ENCODE measurements around the gene UBE3C. TPM values are rescaled to one million over a fixed set of nuclear protein-coding genes. Genes with fewer than 3 reads are reported as not detected.

Gene UBE3C
- total and polyA plus RNA-seq, 2 of the 13 experiments (the other 11 are each of a cell fraction or from before 2014, with no cell fraction given): 27.0 to 48.2 TPM

DNA sequence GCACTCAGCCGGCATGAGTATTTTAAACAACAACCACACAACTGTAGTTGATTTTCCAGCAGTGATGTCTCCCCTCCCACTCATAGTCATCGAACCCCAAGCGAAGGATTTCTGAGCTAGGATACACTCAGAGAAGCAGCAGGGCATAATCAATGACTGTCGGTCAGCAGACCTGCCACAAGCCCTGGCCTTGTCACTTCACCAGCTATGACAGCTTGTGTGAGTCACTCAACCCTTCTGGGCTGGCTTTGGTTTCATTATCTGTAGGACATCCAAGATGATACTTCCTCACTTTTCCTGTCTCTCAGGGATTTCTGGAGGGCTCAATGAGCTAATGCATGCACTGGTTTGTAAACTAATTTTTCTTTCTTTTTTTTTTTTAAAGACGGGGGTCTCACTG lies 22.0 kb upstream of the UBE3C start:
- Histone ChIP-seq H3K9ac (ENCODE audit: insufficient read depth, low read depth, low read length) (no peak overlapping the region), H4K20me1 (ENCODE audit: insufficient read depth, low read length) (no peaks in the 10 kb centered on the region), H3K4me1 (ENCODE audit: insufficient read depth, low read length) (no peaks in the 10 kb centered on the region), H3K27me3 (ENCODE audit: control insufficient read depth in 1 of 2, insufficient read depth in 2 of 2, low read length in 2 of 2) (peaks cover 3 to 34% of the 10 kb centered on the region in 2 experiments; a peak in 3 of 5 replicates), H3K79me2 (ENCODE audit: insufficient read depth, low read length) (no peaks in the 10 kb centered on the region), H2AFZ (ENCODE audit: low read length) (no peak overlapping the region), H3K27ac (ENCODE audit: extremely low read length, insufficient read depth, low read length) (no peak overlapping the region), H3K4me3 (replicated peaks in 1 of 3; ENCODE audit: insufficient read depth in 1 of 3, low read depth in 2 of 3, low read length in 3 of 3) (no peak overlapping the region), H3K36me3 (replicated peaks in 1 of 2; ENCODE audit: control insufficient read depth in 1 of 2, insufficient read depth in 2 of 2, low read length in 2 of 2) (no peaks in the 10 kb centered on the region), H3K9me3 (ENCODE audit: low read length) (no peaks in the 10 kb centered on the region), H3K4me2 (ENCODE audit: low read depth, low read length) (peak overlapping the region; percentile 32; the same call in 1 of the 2 replicates)
- FAIRE-seq (no peak), ATAC-seq (peak; percentile 60; the same call in 2 of the 3 replicates), DNase-seq (ENCODE audit: low spot score) (no peak)
- in situ Hi-C loops (cut with HindIII; ENCODE audit: extremely low pct_ligation_motif_present, low pct_unique_long_range_greater_than_20kb): no loop called here
- ChIA-PET CTCF (ENCODE audit: low intra/inter-chr PET ratio, low total read pairs) (no interaction called here), POLR2A (no interaction called here)
- intact Hi-C loops (cut with micrococcal nuclease; ENCODE audit: unreplicated experiment): no loop called here
- no TSS peak for BruUV-seq (replicated peaks)
- TF ChIP-seq FOSL2 (CRISPR knock-in tag; IDR thresholded peaks at IDR 0.05): peak; percentile 27; the same call in 1 of the 2 replicates
- TF ChIP-seq CREB1 (IDR thresholded peaks at IDR 0.05): 0 out of 2 replicates have a peak, but pooled peaks have one; percentile 20
- no peak for TF ChIP-seq CREB1 (CRISPR knock-in tag; IDR thresholded peaks at IDR 0.05)
- no peak for TF ChIP-seq ZNF589 (CRISPR knock-in tag; conservative IDR thresholded peaks at IDR 0.05)
- WGBS (ENCODE audit: low lambda C conversion rate): 73% methylated on average over 4 of the region's 5 CpGs

- no peaks in the 10 kb centered on the region for H3K4me1 ChIP-seq (ENCODE audit: insufficient read depth, low read length)
- WGBS (ENCODE audit: low lambda C conversion rate): 53% methylated on average over 2 of the region's 2 CpGs
- no peaks in the 10 kb centered on the region for H4K20me1 ChIP-seq (ENCODE audit: insufficient read depth, low read length)
- DNase-seq (ENCODE audit: low spot score) (no peak), ATAC-seq (no peak), FAIRE-seq (no peak)
- no peak overlapping the region for H3K4me3 ChIP-seq (replicated peaks in 1 of 3; ENCODE audit: insufficient read depth in 1 of 3, low read depth in 2 of 3, low read length in 3 of 3)
- POLR2A ChIA-PET: no interaction called here
- intact Hi-C loops (cut with micrococcal nuclease; ENCODE audit: unreplicated experiment): no loop called here
- H2AFZ ChIP-seq (ENCODE audit: low read length): no peak overlapping the region
- H3K27me3 ChIP-seq (ENCODE audit: control insufficient read depth in 1 of 2, insufficient read depth in 2 of 2, low read length in 2 of 2): peaks cover 3 to 31% of the 10 kb centered on the region in 2 experiments; a peak in 3 of 5 replicates
- no peaks in the 10 kb centered on the region for H3K36me3 ChIP-seq (replicated peaks in 1 of 2; ENCODE audit: control insufficient read depth in 1 of 2, insufficient read depth in 2 of 2, low read length in 2 of 2)
- BruUV-seq (replicated peaks): no TSS peak
- H3K9ac ChIP-seq (ENCODE audit: insufficient read depth, low read depth, low read length): no peak overlapping the region
- no peaks in the 10 kb centered on the region for H3K79me2 ChIP-seq (ENCODE audit: insufficient read depth, low read length)
- no peak overlapping the region for H3K4me2 ChIP-seq (ENCODE audit: low read depth, low read length)
- in situ Hi-C loops (cut with HindIII; ENCODE audit: extremely low pct_ligation_motif_present, low pct_unique_long_range_greater_than_20kb): no loop called here
- no peak overlapping the region for H3K27ac ChIP-seq (ENCODE audit: extremely low read length, insufficient read depth, low read length)
- no peaks in the 10 kb centered on the region for H3K9me3 ChIP-seq (ENCODE audit: low read length)
- CTCF ChIA-PET (ENCODE audit: low intra/inter-chr PET ratio, low total read pairs): no interaction called here
- TF ChIP-seq ZNF879 (CRISPR knock-in tag; IDR thresholded peaks at IDR 0.05) (no peak), USF2 (IDR thresholded peaks at IDR 0.05; ENCODE audit: low read depth, low read length) (0 out of 2 replicates have a peak, but pooled peaks have one; percentile 10), USF2 (CRISPR knock-in tag; IDR thresholded peaks at IDR 0.05; ENCODE audit: borderline replicate concordance) (no peak; the same call in 1 of the 2 replicates), SOX5 (CRISPR knock-in tag; IDR thresholded peaks at IDR 0.05; ENCODE audit: borderline replicate concordance) (no peak), NFYC (CRISPR knock-in tag; IDR thresholded peaks at IDR 0.05) (peak; percentile 25; the same call in 1 of the 2 replicates), TBL1XR1 (IDR thresholded peaks at IDR 0.05; ENCODE audit: borderline replicate concordance, low read length, partially characterized antibody) (no peak), NBN (conservative IDR thresholded peaks at IDR 0.05) (no peak), ZNF564 (CRISPR knock-in tag; IDR thresholded peaks at IDR 0.05) (no peak), ZNF557 (CRISPR knock-in tag; IDR thresholded peaks at IDR 0.05) (no peak), DPF2 (CRISPR knock-in tag; IDR thresholded peaks at IDR 0.05; ENCODE audit: borderline replicate concordance, low read depth) (no peak)
- TF ChIP-seq, protein P1, sequence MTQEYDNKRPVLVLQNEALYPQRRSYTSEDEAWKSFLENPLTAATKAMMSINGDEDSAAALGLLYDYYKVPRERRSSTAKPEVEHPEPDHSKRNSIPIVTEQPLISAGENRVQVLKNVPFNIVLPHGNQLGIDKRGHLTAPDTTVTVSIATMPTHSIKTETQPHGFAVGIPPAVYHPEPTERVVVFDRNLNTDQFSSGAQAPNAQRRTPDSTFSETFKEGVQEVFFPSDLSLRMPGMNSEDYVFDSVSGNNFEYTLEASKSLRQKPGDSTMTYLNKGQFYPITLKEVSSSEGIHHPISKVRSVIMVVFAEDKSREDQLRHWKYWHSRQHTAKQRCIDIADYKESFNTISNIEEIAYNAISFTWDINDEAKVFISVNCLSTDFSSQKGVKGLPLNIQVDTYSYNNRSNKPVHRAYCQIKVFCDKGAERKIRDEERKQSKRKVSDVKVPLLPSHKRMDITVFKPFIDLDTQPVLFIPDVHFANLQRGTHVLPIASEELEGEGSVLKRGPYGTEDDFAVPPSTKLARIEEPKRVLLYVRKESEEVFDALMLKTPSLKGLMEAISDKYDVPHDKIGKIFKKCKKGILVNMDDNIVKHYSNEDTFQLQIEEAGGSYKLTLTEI (CRISPR knock-in tag; conservative IDR thresholded peaks at IDR 0.05): no peak
- TF ChIP-seq, protein P2, sequence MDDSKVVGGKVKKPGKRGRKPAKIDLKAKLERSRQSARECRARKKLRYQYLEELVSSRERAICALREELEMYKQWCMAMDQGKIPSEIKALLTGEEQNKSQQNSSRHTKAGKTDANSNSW (CRISPR knock-in tag; IDR thresholded peaks at IDR 0.05; ENCODE audit: borderline replicate concordance): no peak
Observed at GRCh38 chr7:157117796-157118195, 20.9 kb upstream of the UBE3C start.

All from HepG2 (cell line).